A673 (cell line): Measurements from ENCODE around the gene PHF21A.

Experiments used
- EZH2 ChIP-seq: fragments of 200-600 bp; sonication (generic); IDR thresholded peaks from 2 replicates; pipeline ENCODE4 v1.6.1; 2017; ENCODE audit warnings: borderline replicate concordance, low read depth, mild to moderate bottlenecking, mixed read lengths, antibody characterized with exemption, low read length; ENCODE audit not compliant: poor library complexity, severe bottlenecking
- TF ChIP-seq, protein P1 (sequence below): fragments of 300-800, 200-600 bp; sonication (generic); conservative IDR thresholded peaks from 2 replicates; pipeline ENCODE4 v1.5.1; 2017; ENCODE audit warnings: low read depth, mild to moderate bottlenecking, antibody characterized with exemption, low read length, moderate library complexity, mixed read lengths

DNA sequence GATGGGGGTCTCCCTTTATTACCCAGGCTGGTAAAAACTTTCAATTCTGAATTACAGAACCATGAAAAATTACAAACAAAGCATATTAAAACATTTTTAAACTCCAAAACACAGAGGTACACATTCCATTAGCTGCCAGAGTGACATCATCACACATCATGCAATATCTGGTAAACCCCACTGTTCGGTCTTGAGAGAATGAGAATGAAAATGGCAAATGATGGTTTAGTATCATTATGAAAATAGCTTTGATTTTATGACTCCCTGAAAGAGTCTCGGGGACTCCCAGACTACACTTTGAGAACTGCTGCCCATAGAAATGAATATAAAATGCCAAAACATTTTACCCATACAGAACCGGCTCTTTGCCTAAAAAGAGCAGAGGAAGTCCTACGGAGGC is 180.0 kb downstream of the PHF21A start:
- TF ChIP-seq, protein P1, sequence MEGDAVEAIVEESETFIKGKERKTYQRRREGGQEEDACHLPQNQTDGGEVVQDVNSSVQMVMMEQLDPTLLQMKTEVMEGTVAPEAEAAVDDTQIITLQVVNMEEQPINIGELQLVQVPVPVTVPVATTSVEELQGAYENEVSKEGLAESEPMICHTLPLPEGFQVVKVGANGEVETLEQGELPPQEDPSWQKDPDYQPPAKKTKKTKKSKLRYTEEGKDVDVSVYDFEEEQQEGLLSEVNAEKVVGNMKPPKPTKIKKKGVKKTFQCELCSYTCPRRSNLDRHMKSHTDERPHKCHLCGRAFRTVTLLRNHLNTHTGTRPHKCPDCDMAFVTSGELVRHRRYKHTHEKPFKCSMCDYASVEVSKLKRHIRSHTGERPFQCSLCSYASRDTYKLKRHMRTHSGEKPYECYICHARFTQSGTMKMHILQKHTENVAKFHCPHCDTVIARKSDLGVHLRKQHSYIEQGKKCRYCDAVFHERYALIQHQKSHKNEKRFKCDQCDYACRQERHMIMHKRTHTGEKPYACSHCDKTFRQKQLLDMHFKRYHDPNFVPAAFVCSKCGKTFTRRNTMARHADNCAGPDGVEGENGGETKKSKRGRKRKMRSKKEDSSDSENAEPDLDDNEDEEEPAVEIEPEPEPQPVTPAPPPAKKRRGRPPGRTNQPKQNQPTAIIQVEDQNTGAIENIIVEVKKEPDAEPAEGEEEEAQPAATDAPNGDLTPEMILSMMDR, result no peak
- TF ChIP-seq EZH2, result no peak
